K562 (cell line): ENCODE data around the gene GRIA4.

ENCODE experiments used
- EP300 ChIP-seq: IDR thresholded peaks from 2 replicates; pipeline ENCODE4 v1.6.1; 2012; ENCODE audit warnings: low read length, improper control_type of control experiment
- HMG20B ChIP-seq: fragments of 250-450 bp; sonication (Bioruptor Pico); IDR thresholded peaks from 2 replicates; pipeline ENCODE4 v1.5.0; 2021; ENCODE audit warnings: mild to moderate bottlenecking
- POLR2AphosphoS5 ChIP-seq: IDR thresholded peaks from 2 replicates; pipeline ENCODE4 v1.6.1; 2011; ENCODE audit warnings: mild to moderate bottlenecking, low read depth, low read length, moderate library complexity; ENCODE audit not compliant: control insufficient read depth, insufficient read depth
- TF ChIP-seq, protein P1 (sequence below), 2 experiments: fragments of 200-800 bp in 1 of 2; sonication (Bioruptor generic) in 1 of 2; sonication (generic) in 1 of 2; formaldehyde crosslinking in 1 of 2; IDR thresholded peaks in 1 of 2; conservative IDR thresholded peaks in 1 of 2; 2 replicates each; pipeline versions ENCODE4 v1.5.0 to v1.6.1; 2016 to 2020; ENCODE audit warnings: missing compliant biosample characterization in 1 of 2, missing genetic modification characterization in 1 of 2, missing genetic modification reagents in 1 of 2

DNA sequence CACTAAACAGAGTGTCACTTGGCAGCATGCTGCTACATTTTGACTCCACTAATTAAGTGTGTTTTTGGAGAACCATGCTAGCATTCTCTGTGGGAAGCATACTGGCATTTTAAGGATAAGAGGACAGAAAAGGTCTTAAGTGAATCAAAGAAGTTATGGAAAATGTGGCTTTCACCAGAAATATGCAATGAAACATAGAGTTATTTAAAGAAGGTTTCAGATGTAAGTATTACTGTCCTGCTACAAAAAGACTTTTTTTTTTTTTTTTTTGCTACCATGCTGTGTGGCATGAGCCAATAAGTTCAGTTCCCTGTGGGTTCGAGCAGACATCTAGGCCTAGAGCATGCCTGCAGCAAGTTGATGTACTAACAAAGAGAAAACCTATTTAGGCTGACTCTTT, 224.6 kb downstream of the GRIA4 start:
- TF ChIP-seq HMG20B (CRISPR knock-in tag) (no peak), POLR2AphosphoS5 (no peak), EP300 (no peak)
- TF ChIP-seq, protein P1, sequence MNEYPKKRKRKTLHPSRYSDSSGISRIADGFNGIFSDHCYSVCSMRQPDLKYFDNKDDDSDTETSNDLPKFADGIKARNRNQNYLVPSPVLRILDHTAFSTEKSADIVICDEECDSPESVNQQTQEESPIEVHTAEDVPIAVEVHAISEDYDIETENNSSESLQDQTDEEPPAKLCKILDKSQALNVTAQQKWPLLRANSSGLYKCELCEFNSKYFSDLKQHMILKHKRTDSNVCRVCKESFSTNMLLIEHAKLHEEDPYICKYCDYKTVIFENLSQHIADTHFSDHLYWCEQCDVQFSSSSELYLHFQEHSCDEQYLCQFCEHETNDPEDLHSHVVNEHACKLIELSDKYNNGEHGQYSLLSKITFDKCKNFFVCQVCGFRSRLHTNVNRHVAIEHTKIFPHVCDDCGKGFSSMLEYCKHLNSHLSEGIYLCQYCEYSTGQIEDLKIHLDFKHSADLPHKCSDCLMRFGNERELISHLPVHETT (CRISPR knock-in tag; conservative IDR thresholded peaks at IDR 0.05 in 1 of 2, IDR thresholded peaks at IDR 0.05 in 1 of 2) = no peak
